Breast epithelium (tissue), 3 donors: ENCODE data around the gene OR4N2.

Experiments used
- CTCF ChIP-seq, 3 donors: fragments of 450-650 bp; IDR thresholded peaks; one replicate each; pipeline ENCODE4 v1.5.1; 2016 to 2017; ENCODE audit warnings: antibody characterized with exemption in 3 of 3, mild to moderate bottlenecking in 3 of 3, moderate library complexity in 3 of 3
- POLR2A ChIP-seq: fragments of 450-650 bp; IDR thresholded peaks from one replicate; pipeline ENCODE4 v1.6.1; 2016; ENCODE audit warnings: antibody characterized with exemption, mild to moderate bottlenecking, moderate library complexity
- POLR2AphosphoS5 ChIP-seq, 3 donors: sonication (generic); formaldehyde crosslinking; IDR thresholded peaks; one replicate each; pipeline ENCODE4 v1.6.1; 2017; ENCODE audit warnings: antibody characterized with exemption in 3 of 3

GRCh38 chr14:19878029-19878642, 74.6 kb downstream of the OR4N2 start:
- TF ChIP-seq CTCF (IDR thresholded peaks at IDR 0.05), result peak in 1 of 3 donors; percentile 20
- TF ChIP-seq POLR2A, result no peak
- TF ChIP-seq POLR2AphosphoS5 (IDR thresholded peaks at IDR 0.05), result no peak
